Activated naive CD4-positive, alpha-beta T cell treated with anti-CD3 and anti-CD28 coated beads, Interleukin-2, amount 10 ng/mL, durations not matched to agents 7 days and 5 days (primary cell): ENCODE data around the gene PLD6.
"Not testable (repeated sequence)": the region's sequence is repeated elsewhere in the genome, so short reads cannot be mapped to it uniquely, and the experiment has no call there.

Source experiments
- CTCF ChIA-PET: fragments of 350-600 bp; sonication (Branson Sonifier 250); formaldehyde crosslinking; loops from one replicate; lab custom pipeline; 2021; ENCODE audit warnings: antibody characterized with exemption; lab: Charles Lee
- DNase-seq: peaks from one replicate; pipeline ENCODE4 v3.0.0-alpha.2; 2020
- H3K27ac Mint-ChIP-seq: one replicate; pipeline ENCODE4 v1.8.0; 2021; ENCODE audit warnings: mild to moderate bottlenecking, moderate library complexity, mixed read lengths
- H3K27me3 Mint-ChIP-seq: one replicate; pipeline ENCODE4 v1.8.0; 2021; ENCODE audit warnings: mild to moderate bottlenecking, mixed read lengths
- H3K36me3 Mint-ChIP-seq: one replicate; pipeline ENCODE4 v1.8.0; 2021; ENCODE audit warnings: mixed read lengths
- H3K4me1 Mint-ChIP-seq: one replicate; pipeline ENCODE4 v1.8.0; 2021; ENCODE audit warnings: mixed read lengths
- H3K4me3 Mint-ChIP-seq: one replicate; pipeline ENCODE4 v1.8.0; 2021; ENCODE audit warnings: mild to moderate bottlenecking, moderate library complexity, mixed read lengths
- H3K9me3 Mint-ChIP-seq: one replicate; pipeline ENCODE4 v1.8.0; 2021; ENCODE audit warnings: mixed read lengths

Gene PLD6

DNA sequence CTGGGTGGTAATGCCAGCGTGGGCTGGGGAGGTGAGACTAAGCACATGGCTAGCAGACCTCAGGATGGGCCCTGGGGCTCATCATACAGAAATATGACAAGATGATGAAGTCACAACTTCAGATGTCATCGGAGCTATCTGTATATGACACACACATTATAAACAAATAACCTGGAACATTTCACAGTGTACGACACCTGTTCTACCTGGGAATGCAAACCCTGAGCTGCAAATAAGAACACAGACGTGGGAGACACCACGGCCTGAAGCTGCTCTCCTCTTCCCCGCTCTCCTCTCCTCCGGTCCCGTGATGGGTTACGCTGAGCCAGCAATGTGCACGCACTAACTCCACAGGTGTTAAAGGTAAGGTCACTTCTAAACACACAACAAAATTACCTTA is 4.9 kb downstream of the PLD6 start:
- DNase-seq, result no peak
- peaks cover 36% of the 10 kb centered on the region for H3K4me1 Mint-ChIP-seq
- H3K4me3 Mint-ChIP-seq, result no peak overlapping the region
- CTCF ChIA-PET, result interaction anchor here (0.9 kb wide), 1 partner anchor 60 kb away, joined by 3 read pairs; no protein-coding TSS in a partner anchor
- no peak overlapping the region for H3K27ac Mint-ChIP-seq
- peaks cover 38% of the 10 kb centered on the region for H3K36me3 Mint-ChIP-seq
- no peaks in the 10 kb centered on the region for H3K27me3 Mint-ChIP-seq
- no peaks in the 10 kb centered on the region for H3K9me3 Mint-ChIP-seq

DNA sequence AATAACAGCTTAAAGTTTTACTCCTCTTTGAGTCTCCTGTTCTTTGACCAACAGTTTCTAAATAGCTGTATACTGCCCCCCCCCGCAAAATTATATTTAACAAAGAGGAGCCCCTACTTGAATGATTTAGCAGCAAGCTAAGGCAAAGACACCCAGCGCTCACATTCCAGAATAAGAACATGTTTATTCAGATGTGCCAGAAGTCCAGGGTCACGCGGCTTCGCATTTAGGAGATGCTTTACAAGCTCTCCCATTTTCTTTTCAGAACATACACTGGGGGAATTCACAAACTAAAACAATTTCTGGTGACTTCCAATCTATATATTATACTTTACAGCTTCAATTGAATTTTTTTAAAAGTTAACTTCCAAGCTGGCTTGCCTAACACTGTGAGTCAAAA is 5.3 kb downstream of the PLD6 start:
- Mint-ChIP-seq H3K9me3 (no peaks in the 10 kb centered on the region), H3K4me1 (peaks cover 34% of the 10 kb centered on the region), H3K27ac (no peak overlapping the region), H3K4me3 (no peak overlapping the region), H3K36me3 (peaks cover 38% of the 10 kb centered on the region), H3K27me3 (no peaks in the 10 kb centered on the region)
- CTCF ChIA-PET, result interaction anchor here (0.9 kb wide), 1 partner anchor 60 kb away, joined by 3 read pairs; no protein-coding TSS in a partner anchor
- no peak for DNase-seq

DNA sequence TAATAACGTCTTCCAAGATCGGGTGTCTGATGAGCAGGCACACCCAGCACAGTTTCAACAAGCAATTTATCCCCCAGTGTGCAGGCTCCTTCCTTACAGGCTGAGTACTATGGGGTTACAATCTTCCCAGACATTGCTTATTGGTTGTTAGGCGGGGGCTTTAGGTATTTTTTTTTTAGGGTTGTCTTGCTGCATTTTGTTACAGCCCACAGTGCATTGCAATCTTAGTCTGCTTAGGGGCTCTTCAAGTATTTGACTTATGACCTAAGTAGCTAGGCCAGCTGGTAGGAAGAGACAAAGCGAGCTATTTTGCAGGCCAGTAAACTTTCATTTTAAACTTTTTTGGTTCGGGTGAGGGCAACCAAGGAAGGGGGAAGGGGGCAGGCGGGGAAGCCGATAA is 5.8 kb downstream of the PLD6 start:
- Mint-ChIP-seq H3K4me3 (no peak overlapping the region), H3K27me3 (no peaks in the 10 kb centered on the region), H3K36me3 (peaks cover 38% of the 10 kb centered on the region), H3K9me3 (no peaks in the 10 kb centered on the region), H3K4me1 (peaks cover 30% of the 10 kb centered on the region), H3K27ac (no peak overlapping the region)
- DNase-seq, result no peak
- CTCF ChIA-PET, result interaction anchor here (0.9 kb wide), 1 partner anchor 59 kb away, joined by 3 read pairs; no protein-coding TSS in a partner anchor

DNA sequence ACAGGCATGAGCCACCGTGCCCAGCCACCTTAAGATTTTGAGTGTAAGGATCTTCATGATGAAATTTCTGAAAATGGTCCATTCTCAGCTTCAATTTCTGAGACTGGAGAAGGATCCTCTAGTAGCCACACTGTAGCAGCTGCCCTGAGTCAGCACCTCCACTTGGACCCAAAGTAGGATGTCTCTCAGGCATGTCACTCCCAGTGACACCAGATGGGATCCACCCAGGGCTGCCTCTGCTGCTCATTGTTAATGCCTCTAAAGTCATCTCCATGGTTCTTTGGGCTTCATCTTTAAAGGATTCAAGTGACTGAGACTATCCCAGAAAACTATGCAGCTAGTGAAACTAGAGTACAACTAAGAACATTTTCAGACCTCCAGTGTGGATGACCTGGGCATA is 7.9 kb downstream of the PLD6 start:
- Mint-ChIP-seq H3K36me3 (peaks cover 24% of the 10 kb centered on the region), H3K4me1 (peaks cover 11% of the 10 kb centered on the region), H3K27ac (no peak overlapping the region), H3K4me3 (no peak overlapping the region), H3K9me3 (no peaks in the 10 kb centered on the region), H3K27me3 (no peaks in the 10 kb centered on the region)
- no peak for DNase-seq
- CTCF ChIA-PET, result interaction anchor here (0.6 kb wide), 1 partner anchor 38 kb away, joined by 3 read pairs; no protein-coding TSS in a partner anchor

DNA sequence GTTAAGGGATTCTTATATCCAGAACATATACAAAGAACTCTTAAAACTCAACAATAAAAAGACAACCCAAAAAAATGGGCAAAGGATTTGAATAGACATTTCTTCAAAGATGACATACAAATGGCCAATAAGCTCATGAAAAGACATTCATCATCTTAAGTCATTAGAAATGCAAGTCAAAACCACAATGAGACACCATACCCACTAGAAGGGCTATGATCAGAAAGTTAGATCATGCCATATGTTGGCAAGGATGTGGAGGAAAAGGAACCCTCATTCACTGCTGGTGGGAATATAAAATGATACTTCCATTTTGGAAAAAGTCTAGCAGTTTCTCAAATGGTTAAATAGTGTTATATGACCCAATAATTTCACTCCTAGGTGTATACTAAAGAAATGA is 9.4 kb downstream of the PLD6 start:
- Mint-ChIP-seq H3K4me3 (no peak overlapping the region), H3K36me3 (peaks cover 16% of the 10 kb centered on the region), H3K9me3 (no peaks in the 10 kb centered on the region), H3K27ac (no peak overlapping the region), H3K27me3 (no peaks in the 10 kb centered on the region), H3K4me1 (peaks cover 14% of the 10 kb centered on the region)
- no peak for DNase-seq
- CTCF ChIA-PET, result no interaction called here

DNA sequence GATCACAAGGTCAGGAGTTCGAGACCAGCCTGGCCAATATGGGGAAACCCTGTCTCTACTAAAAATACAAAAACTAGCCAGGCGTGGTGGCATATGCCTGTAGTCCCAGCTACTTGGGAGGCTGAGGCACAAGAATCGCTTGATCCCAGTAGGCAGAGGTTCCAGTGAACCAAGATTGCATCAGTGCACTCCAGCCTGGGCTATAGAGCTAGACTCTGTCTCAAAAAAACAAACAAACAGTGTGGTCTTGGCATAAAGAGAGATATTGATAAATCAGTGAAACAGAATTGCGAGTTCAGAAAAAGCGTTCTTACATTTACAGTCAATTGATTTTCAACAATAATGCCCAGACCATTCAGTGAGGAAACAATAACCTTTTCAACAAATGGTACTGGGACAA is 10.7 kb downstream of the PLD6 start:
- CTCF ChIA-PET, H3K27me3 Mint-ChIP-seq, H3K9me3 Mint-ChIP-seq, H3K27ac Mint-ChIP-seq, DNase-seq, H3K4me3 Mint-ChIP-seq: not testable (repeated sequence)
- Mint-ChIP-seq H3K4me1 (peaks cover 14% of the 10 kb centered on the region), H3K36me3 (peaks cover 13% of the 10 kb centered on the region)

DNA sequence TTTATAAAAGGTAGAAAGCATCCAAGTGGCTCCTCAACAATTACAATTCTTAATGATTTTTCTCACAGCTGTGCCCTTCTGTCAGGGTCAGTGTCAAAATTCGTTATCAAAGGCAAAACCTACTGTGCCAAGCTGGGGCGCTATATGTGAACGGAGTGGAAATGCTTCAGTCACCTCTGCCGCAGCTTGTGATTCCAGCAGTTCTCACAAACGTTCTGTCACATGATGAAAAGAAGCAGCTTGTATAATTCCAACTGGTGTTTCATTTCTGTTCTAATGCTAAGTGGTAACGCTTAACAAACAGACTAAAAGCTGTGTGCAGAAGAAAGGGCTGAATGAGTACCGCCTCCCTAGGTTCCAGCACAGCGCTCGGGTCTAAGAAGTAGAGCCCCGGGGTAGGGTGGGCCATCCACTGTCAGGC is 14.2 kb downstream of the PLD6 start:
- Mint-ChIP-seq H3K36me3 (peaks cover 21% of the 10 kb centered on the region), H3K27ac (no peak overlapping the region), H3K4me3 (no peak overlapping the region), H3K27me3 (no peaks in the 10 kb centered on the region), H3K4me1 (peaks cover 20% of the 10 kb centered on the region), H3K9me3 (no peaks in the 10 kb centered on the region)
- no peak for DNase-seq
- CTCF ChIA-PET, result interaction anchor here (0.9 to 1.0 kb wide), 2 partner anchors 13 to 36 kb away, joined by 3 read pairs; no protein-coding TSS in a partner anchor

DNA sequence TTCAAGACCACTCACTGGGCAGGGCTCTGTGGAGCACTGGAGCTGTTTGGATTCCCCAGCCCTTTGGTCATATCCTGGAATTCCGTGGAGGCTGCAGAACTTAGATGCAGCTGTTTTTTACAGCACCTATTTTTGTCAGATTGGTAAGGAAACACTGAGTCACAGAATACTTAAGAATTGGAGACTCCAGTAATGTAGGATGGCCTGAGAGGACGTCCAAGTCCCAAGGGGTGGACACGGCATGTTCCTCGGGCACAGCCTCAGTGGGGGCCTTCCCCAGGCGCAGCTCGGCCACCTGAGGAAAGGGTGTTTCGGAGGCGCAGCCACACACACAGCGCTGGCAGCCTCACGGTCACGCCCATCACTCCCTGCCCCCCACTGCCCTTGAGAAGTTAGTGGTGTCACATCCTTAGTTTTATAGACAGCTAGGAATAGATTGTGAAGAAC is 14.8 kb downstream of the PLD6 start:
- Mint-ChIP-seq H3K4me3 (no peak overlapping the region), H3K9me3 (no peaks in the 10 kb centered on the region), H3K36me3 (peaks cover 26% of the 10 kb centered on the region), H3K4me1 (peaks cover 21% of the 10 kb centered on the region), H3K27ac (no peak overlapping the region), H3K27me3 (no peaks in the 10 kb centered on the region)
- no peak for DNase-seq
- CTCF ChIA-PET, result interaction anchor here (0.9 to 1.3 kb wide), 3 partner anchors 14 to 36 kb away, joined by 3 read pairs; no protein-coding TSS in a partner anchor

DNA sequence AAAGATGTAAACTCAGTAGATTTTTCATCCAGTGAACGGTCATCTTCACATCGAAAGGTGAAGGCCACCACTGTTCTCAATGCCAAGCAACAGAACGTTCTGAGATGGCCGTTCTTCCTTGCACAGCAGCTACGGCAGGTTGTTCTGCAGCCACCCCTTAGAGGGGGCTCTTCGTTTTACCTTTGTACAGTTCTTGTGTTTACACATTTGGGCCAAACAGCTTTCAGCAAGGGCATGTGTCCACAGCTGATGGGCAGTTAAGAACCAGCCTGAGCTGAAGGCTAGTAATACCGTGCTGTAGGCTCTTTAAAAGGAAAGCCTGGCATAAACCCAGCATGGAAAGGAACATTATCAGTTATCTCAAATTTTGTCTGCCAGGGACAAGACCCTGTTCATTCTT is 15.9 kb downstream of the PLD6 start:
- Mint-ChIP-seq H3K9me3 (no peaks in the 10 kb centered on the region), H3K27me3 (no peaks in the 10 kb centered on the region), H3K27ac (no peak overlapping the region), H3K36me3 (peaks cover 38% of the 10 kb centered on the region), H3K4me3 (no peak overlapping the region), H3K4me1 (peaks cover 33% of the 10 kb centered on the region)
- CTCF ChIA-PET, result interaction anchor here (0.6 to 1.3 kb wide), 5 partner anchors 8 to 110 kb away, joined by 3 read pairs; no protein-coding TSS in a partner anchor
- no peak for DNase-seq

DNA sequence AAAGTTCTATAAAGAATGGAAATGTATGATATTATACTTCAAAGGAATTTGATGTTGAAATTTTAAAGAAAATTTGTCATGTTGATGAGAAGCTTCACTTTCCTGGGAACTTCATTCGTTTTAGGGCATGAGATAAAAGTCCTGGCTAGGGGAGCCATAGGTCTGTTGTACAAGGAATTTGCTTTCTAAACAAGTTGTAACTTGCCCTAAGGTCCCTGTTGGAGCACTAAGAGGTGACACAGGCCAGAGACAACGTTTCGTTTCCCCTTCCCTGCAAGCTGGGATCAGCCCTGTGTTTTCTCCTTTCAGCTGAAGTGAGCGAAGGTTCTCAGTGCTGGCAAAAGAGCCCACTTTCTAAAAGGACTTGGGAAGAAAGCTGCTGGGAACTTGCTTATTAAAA is 16.6 kb downstream of the PLD6 start:
- peak overlapping the region; percentile 49 for H3K27ac Mint-ChIP-seq

DNA sequence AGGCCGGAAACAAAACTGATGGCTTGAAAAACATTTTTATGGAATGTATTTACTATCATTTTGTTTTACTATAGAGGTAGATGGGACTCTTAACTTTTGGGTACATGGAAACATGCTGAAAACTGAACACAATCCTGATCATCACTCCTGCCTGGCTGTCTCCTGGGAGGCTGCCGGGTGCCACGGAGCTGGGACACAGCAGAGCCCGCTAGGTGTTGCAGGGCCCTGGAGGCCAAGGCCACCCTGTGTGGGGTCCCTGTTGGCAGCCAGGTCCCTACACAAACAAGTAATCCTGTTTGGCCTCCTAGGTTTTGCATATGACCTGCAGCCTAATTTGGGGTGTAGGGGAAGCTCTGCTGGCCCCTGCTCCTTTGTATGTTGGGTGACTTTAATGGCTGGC is 17.5 kb downstream of the PLD6 start:
- Mint-ChIP-seq H3K27me3 (no peaks in the 10 kb centered on the region), H3K4me1 (peaks cover 49% of the 10 kb centered on the region)

More for the DNA sequence above, 16.6 kb downstream of the PLD6 start:
- DNase-seq, result no peak
- CTCF ChIA-PET, result interaction anchor here (0.7 kb wide), 1 partner anchor 165 kb away, joined by 3 read pairs; no protein-coding TSS in a partner anchor
- Mint-ChIP-seq H3K36me3 (peaks cover 43% of the 10 kb centered on the region), H3K4me3 (no peak overlapping the region), H3K27me3 (no peaks in the 10 kb centered on the region), H3K4me1 (peaks cover 39% of the 10 kb centered on the region), H3K9me3 (no peaks in the 10 kb centered on the region)

DNA sequence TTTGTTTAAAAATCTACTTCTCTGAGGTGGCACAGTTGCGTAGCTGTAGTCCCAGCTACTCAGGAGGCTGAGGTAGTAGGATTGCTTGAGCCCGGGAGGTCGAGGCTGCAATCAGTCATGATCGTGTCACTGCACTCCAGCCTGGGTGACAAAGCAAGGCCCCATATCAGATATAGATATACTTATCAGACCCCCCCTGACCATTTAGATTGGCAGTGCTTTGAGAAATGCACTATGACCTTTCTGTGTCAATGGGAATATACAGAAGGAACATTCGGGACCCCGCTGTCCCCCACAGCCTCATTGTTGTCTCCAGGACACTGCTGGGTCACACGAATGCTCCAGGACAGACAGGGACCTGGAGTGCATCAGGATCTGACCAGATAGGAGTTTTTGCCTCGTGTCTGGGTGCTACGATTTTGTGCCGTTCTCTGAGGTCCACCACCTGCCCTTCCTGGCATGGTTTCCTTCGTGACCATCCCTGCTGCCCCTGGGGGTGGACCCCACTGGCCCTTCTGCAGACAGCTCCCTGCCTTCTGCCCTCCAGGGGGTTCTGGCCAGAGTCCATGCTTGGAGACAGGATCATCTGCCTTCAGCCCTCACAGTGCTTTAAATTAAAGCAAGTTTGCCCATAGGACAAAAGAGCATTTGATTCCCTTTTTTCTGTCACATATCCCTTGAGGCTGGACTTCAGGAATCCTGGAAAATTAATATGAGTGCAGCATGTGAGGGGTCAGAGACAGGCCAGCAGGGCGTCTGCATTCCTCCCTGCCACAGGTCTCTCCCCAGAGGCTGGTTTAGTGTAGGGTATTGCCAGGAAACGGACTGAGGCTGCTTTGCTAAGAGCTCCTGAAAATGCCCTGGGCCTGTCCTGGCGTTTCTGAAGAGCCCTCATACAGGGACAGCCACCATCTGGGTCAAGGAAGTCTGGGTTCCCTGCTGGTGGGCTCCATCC is 19.3 kb downstream of the PLD6 start:
- DNase-seq, result no peak
- Mint-ChIP-seq H3K4me1 (peaks cover 62% of the 10 kb centered on the region), H3K36me3 (peaks cover 61% of the 10 kb centered on the region), H3K27me3 (no peaks in the 10 kb centered on the region), H3K27ac (peak overlapping the region; percentile 97), H3K4me3 (no peak overlapping the region), H3K9me3 (no peaks in the 10 kb centered on the region)
- CTCF ChIA-PET, result interaction anchor here (1.2 kb wide), 1 partner anchor 19 kb away, joined by 3 read pairs; the partner anchor contains the start of gene PLD6

More for the DNA sequence above, 17.5 kb downstream of the PLD6 start:
- no peak overlapping the region for H3K27ac Mint-ChIP-seq
- H3K36me3 Mint-ChIP-seq, result peaks cover 53% of the 10 kb centered on the region
- DNase-seq, result no peak
- no peaks in the 10 kb centered on the region for H3K9me3 Mint-ChIP-seq
- CTCF ChIA-PET, result no interaction called here
- H3K4me3 Mint-ChIP-seq, result no peak overlapping the region

DNA sequence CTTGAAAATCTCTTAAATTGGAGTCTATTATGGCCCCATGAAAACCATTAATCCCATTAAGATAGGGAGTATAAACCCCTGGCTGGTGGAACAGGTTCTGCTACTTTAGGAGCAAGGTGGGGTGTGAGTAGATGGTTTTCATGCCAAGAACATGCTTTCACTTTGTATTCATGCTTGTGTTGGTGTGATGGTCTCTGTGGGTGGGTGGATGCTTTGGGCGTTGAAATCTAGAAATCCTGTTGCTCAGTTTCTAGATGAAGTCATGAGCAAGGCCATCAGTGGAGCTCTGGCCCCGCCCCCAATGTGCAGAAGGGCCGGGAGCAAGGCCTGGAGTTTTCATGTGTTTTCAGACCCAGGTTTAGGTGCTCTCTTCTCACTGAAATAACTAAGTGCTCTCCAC is 20.1 kb downstream of the PLD6 start:
- Mint-ChIP-seq H3K4me1 (peaks cover 70% of the 10 kb centered on the region), H3K4me3 (peak overlapping the region; percentile 52), H3K36me3 (peaks cover 66% of the 10 kb centered on the region), H3K27ac (peak overlapping the region; percentile 97), H3K9me3 (no peaks in the 10 kb centered on the region), H3K27me3 (no peaks in the 10 kb centered on the region)
- DNase-seq, result peak; percentile 73
- CTCF ChIA-PET, result interaction anchor here (1.2 kb wide), 1 partner anchor 20 kb away, joined by 3 read pairs; the partner anchor contains the start of gene PLD6

DNA sequence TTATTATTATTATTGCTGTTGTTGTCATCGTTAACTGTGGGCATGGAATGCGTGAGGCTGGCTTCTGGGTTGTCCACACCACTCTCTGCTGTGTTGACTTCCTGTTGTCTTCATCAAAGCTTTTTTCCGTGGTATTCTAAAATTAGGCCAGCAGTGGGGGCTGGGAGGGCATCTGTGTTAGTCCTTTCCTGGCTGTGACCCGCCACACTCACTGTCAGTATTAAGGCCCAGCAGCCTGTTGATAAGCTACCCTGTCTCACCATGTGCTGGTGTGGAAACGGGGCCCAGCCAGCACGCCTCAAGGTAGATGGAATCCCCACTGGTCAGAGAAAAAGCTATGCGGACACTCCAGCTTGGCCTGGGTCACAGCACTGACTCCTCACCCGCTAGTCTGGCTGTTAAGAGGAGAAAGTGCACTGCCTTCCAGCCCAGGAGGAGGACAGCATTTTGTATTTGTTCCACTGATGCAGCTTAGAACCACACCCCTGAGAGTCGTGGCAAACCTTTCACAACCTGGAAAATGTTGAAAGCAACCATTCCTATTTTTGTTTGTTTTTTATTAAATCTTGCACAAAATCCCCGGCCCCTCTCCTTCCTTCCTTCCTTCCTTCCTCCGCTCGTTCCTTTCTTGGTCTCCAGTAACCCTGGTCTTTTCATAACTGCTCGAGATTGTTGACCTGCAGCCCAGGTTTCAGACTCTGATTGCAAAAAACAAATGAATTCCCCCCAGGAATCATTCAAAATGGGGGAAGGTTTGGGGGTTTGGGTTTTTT is 21.0 kb downstream of the PLD6 start:
- Mint-ChIP-seq H3K27ac (peak overlapping the region; percentile 97), H3K36me3 (peaks cover 71% of the 10 kb centered on the region), H3K4me1 (peaks cover 79% of the 10 kb centered on the region), H3K4me3 (peak overlapping the region; percentile 52)
- CTCF ChIA-PET, H3K27me3 Mint-ChIP-seq, H3K9me3 Mint-ChIP-seq: not testable (repeated sequence)
- DNase-seq, result peak; percentile 55
